Keratinocyte (primary cell): Measurements from ENCODE around the gene IL18RAP. TPM values are rescaled to one million over a fixed set of nuclear protein-coding genes. Genes with fewer than 3 reads are reported as not detected.

ENCODE experiments used
- DNase-seq: peaks from one replicate; pipeline ENCODE4 v3.0.0-alpha.2; 2011; ENCODE audit warnings: low read depth, missing footprints, low spot score
- FAIRE-seq: peaks from 2 replicates; lab custom pipeline; 2011; peaks lifted over from hg19 to GRCh38; lab: Jason Lieb, UNC
- H2AFZ ChIP-seq: 2 replicates; pipeline ENCODE4 v1.6.0; 2012; ENCODE audit warnings: low read length, control low read depth, inconsistent platforms; ENCODE audit not compliant: control insufficient read depth
- H3K27ac ChIP-seq: 2 replicates; pipeline ENCODE4 v1.5.1; 2011; ENCODE audit warnings: low read length; ENCODE audit not compliant: control insufficient read depth, insufficient read depth
- H3K27me3 ChIP-seq: 3 replicates; pipeline ENCODE4 v1.6.0; 2011; ENCODE audit warnings: low read length; ENCODE audit not compliant: control insufficient read depth, insufficient read depth; ENCODE audit errors: extremely low read depth
- H3K36me3 ChIP-seq, 2 experiments: 2 replicates in 1 of 2; 3 replicates in 1 of 2; pipeline ENCODE4 v1.5.1; 2011; ENCODE audit warnings: low read length in 2 of 2, mild to moderate bottlenecking in 1 of 2; ENCODE audit not compliant: control insufficient read depth in 2 of 2, insufficient read depth in 2 of 2; ENCODE audit errors: extremely low read depth in 1 of 2
- H3K4me1 ChIP-seq: 3 replicates; pipeline ENCODE4 v1.5.1; 2011; ENCODE audit warnings: low read length; ENCODE audit not compliant: control insufficient read depth, insufficient read depth; ENCODE audit errors: extremely low read depth
- H3K4me2 ChIP-seq: 3 replicates; pipeline ENCODE4 v1.6.0; 2011; ENCODE audit warnings: low read depth, low read length; ENCODE audit not compliant: control insufficient read depth, insufficient read depth; ENCODE audit errors: extremely low read depth
- H3K4me3 ChIP-seq, 3 experiments: fragments of 200-600 bp in 1 of 3; sonication (generic) in 1 of 3; 2 replicates in 2 of 3; 3 replicates in 1 of 3; pipeline ENCODE4 v1.5.1; 2011 to 2016; ENCODE audit warnings: low read length in 3 of 3, mild to moderate bottlenecking in 3 of 3, control low read depth in 2 of 3, inconsistent platforms in 1 of 3, low read depth in 1 of 3, mixed read lengths in 1 of 3, mixed run types in 1 of 3, moderate library complexity in 1 of 3; ENCODE audit not compliant: control insufficient read depth in 2 of 3, insufficient read depth in 2 of 3; ENCODE audit errors: extremely low read depth in 1 of 3
- H3K79me2 ChIP-seq: 2 replicates; pipeline ENCODE4 v1.6.0; 2012; ENCODE audit warnings: low read length; ENCODE audit not compliant: control insufficient read depth, insufficient read depth
- H3K9ac ChIP-seq: 3 replicates; pipeline ENCODE4 v1.6.0; 2011; ENCODE audit warnings: low read length; ENCODE audit not compliant: control insufficient read depth, insufficient read depth; ENCODE audit errors: extremely low read depth
- H3K9me1 ChIP-seq: 3 replicates; pipeline ENCODE4 v1.6.0; 2011; ENCODE audit warnings: low read length; ENCODE audit not compliant: control insufficient read depth, insufficient read depth; ENCODE audit errors: extremely low read depth
- H3K9me3 ChIP-seq: 2 replicates; pipeline ENCODE4 v1.5.1; 2012; ENCODE audit warnings: low read depth, low read length; ENCODE audit not compliant: control insufficient read depth
- H4K20me1 ChIP-seq: 3 replicates; pipeline ENCODE4 v1.6.0; 2011; ENCODE audit warnings: low read length; ENCODE audit not compliant: control insufficient read depth, insufficient read depth; ENCODE audit errors: extremely low read depth
- CTCF ChIP-seq, 3 experiments: IDR thresholded peaks in 1 of 3; conservative IDR thresholded peaks in 1 of 3; optimal IDR thresholded peaks in 1 of 3; 2 replicates in 2 of 3; 3 replicates in 1 of 3; pipeline versions ENCODE3 to v1.5.1; 2011; ENCODE audit warnings: low read length in 3 of 3, mild to moderate bottlenecking in 3 of 3, moderate library complexity in 2 of 3, control low read depth in 1 of 3, inconsistent platforms in 1 of 3; ENCODE audit not compliant: insufficient read depth in 2 of 3; ENCODE audit errors: extremely low read depth in 1 of 3
- EZH2 ChIP-seq: IDR thresholded peaks from one replicate; pipeline ENCODE4 v1.6.1; 2012; ENCODE audit warnings: inconsistent platforms, mild to moderate bottlenecking, low read length, moderate library complexity
- dilution Hi-C: fragments of 300-500 bp; cut with MboI; formaldehyde crosslinking; loops from one replicate; pipeline ENCODE4 v1.7.0; 2020; ENCODE audit warnings: low sequenced_read_pairs; ENCODE audit not compliant: extremely low pct_ligation_motif_present
- polyA plus RNA-seq, 5 experiments: library from polyadenylated mRNA; depleted of rRNA in 3 of 5; stranded (reverse) in 3 of 5; stranded (forward) in 1 of 5; unstranded in 1 of 5; fragments of >200 nt; gene quantifications; 1 replicate in 1 of 5; 2 replicates in 3 of 5; 3 replicates in 1 of 5; pipeline versions ENCODE4 v1.2.1 to v1.2.3, GENCODE V29; 2011 to 2012; ENCODE audit warnings: missing spikeins in 2 of 5, low read depth in 1 of 5, low replicate concordance in 1 of 5

Gene IL18RAP
- polyA plus RNA-seq, 1 donor (not counting 4 experiments of a cell fraction or from before 2014, with no cell fraction given), result not detected

GRCh38 chr2:102449370-102449974, 26.5 kb downstream of the IL18RAP start:
- Histone ChIP-seq H3K79me2 (no peaks in the 10 kb centered on the region), H3K36me3 (no peaks in the 10 kb centered on the region), H3K4me2 (no peak overlapping the region), H3K27ac (no peak overlapping the region), H3K9me1 (no peaks in the 10 kb centered on the region), H2AFZ (no peak overlapping the region), H3K27me3 (no peaks in the 10 kb centered on the region), H4K20me1 (no peaks in the 10 kb centered on the region), H3K9ac (no peak overlapping the region), H3K9me3 (no peaks in the 10 kb centered on the region), H3K4me1 (no peaks in the 10 kb centered on the region), H3K4me3 (no peak overlapping the region)
- dilution Hi-C loops, result no loop called here
- peak; percentile 54 to 65 (median 55) for TF ChIP-seq CTCF (optimal IDR thresholded peaks at IDR 0.05 in 1 of 3, IDR thresholded peaks at IDR 0.05 in 1 of 3, conservative IDR thresholded peaks at IDR 0.05 in 1 of 3; ENCODE audit: extremely low read depth in 1 of 3, insufficient read depth in 2 of 3, low read length in 3 of 3)
- TF ChIP-seq EZH2, result no peak
- DNase-seq (no peak), FAIRE-seq (peak; percentile 57)

DNA sequence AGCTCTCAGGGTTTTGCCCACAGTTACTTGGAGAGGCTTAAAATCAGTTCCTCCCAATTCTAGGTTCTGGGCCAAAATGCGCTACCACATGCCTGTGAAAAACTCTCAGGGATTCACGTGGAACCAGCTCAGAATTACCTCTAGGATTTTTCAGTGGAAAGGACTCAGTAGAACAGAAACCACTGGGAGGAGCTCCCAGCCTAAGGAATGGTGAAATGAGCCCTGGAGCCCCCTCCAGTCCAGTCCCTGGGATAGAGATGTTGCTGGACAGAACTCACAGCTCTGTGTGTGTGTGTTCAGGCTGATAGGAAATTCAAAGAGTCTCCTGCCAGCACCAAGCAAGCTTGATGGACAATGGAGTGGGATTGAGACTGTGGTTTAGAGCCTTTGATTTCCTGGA, 29.0 kb downstream of the IL18RAP start:
- Histone ChIP-seq H3K36me3 (no peaks in the 10 kb centered on the region), H4K20me1 (no peaks in the 10 kb centered on the region), H3K4me1 (no peaks in the 10 kb centered on the region), H3K4me2 (no peak overlapping the region), H3K9ac (no peak overlapping the region), H3K9me3 (no peaks in the 10 kb centered on the region), H3K4me3 (no peak overlapping the region), H3K27ac (no peak overlapping the region), H2AFZ (no peak overlapping the region), H3K79me2 (no peaks in the 10 kb centered on the region), H3K27me3 (no peaks in the 10 kb centered on the region), H3K9me1 (no peaks in the 10 kb centered on the region)
- dilution Hi-C loops, result loop anchor here (25.0 kb wide), 1 partner anchor 135 kb away; no protein-coding TSS in a partner anchor
- no peak for FAIRE-seq
- DNase-seq, result no peak
- TF ChIP-seq CTCF (optimal IDR thresholded peaks at IDR 0.05 in 1 of 3, IDR thresholded peaks at IDR 0.05 in 1 of 3, conservative IDR thresholded peaks at IDR 0.05 in 1 of 3; ENCODE audit: extremely low read depth in 1 of 3, insufficient read depth in 2 of 3, low read length in 3 of 3) (no peak), EZH2 (no peak)
